HG03108 (cell line): ENCODE results near the gene CYGB.

ENCODE experiments used
- ATAC-seq: cut with Tn5 transposase; IDR thresholded peaks from one replicate; pipeline ENCODE4 v1.9.1; 2021; ENCODE audit warnings: moderate library complexity; ENCODE audit not compliant: unreplicated experiment

Gene CYGB

DNA sequence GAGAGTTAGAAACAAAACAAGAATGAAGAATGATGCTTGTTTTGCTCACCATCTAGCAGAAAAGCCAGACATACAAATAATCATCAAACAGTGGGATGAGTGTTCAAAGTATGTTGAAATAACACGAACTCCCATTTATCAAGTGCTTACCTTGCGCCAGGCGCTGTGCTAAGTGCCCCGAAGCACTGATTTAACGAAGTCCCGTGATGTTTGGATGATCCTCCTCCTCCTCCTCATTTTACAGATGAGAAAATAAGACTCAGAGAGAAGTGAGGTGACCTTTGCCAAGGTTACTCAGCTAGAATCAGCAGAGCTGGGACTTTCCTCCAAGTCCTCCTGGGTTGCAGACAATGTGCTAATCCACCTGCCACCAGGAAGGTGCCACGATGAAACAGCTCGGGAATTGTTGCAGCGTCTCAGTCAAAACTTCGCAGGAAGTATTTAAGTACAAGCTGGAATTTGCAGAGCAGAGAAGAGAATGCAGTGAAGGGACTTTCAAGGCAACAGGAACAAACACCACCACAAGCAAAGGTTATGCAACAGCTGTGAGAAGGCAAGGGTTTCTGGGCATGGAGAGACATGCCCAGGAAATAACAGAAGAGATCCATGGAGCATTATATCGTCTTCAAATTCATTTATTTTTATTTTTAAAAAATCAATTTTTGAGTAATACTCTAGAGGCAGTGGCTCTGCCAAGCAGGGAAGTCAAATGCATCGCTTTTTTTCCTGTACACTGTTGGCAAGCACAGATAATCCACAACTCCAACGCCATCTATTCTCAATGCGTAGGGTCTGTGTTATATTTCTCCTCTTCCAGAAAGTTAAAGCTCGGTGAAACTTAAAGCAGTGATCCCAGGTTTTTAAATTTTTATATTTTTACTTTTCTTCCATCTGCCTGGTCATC lies 13.5 kb upstream of the CYGB start:
- ATAC-seq, result no peak

GRCh38 chr17:76549539-76549938 lies 12.0 kb upstream of the CYGB start:
- ATAC-seq, result no peak

- ATAC-seq, result no peak
These were observed 11.7 kb upstream of the CYGB start for GRCh38 chr17:76549215-76549518.

GRCh38 chr17:76548378-76549214 lies 11.1 kb upstream of the CYGB start:
- no peak for ATAC-seq

GRCh38 chr17:76547642-76548202 lies 10.2 kb upstream of the CYGB start:
- no peak for ATAC-seq

- ATAC-seq, result no peak
These were observed 9.7 kb upstream of the CYGB start for GRCh38 chr17:76547183-76547641.

- no peak for ATAC-seq
These were observed 9.2 kb upstream of the CYGB start for GRCh38 chr17:76546556-76547182.

DNA sequence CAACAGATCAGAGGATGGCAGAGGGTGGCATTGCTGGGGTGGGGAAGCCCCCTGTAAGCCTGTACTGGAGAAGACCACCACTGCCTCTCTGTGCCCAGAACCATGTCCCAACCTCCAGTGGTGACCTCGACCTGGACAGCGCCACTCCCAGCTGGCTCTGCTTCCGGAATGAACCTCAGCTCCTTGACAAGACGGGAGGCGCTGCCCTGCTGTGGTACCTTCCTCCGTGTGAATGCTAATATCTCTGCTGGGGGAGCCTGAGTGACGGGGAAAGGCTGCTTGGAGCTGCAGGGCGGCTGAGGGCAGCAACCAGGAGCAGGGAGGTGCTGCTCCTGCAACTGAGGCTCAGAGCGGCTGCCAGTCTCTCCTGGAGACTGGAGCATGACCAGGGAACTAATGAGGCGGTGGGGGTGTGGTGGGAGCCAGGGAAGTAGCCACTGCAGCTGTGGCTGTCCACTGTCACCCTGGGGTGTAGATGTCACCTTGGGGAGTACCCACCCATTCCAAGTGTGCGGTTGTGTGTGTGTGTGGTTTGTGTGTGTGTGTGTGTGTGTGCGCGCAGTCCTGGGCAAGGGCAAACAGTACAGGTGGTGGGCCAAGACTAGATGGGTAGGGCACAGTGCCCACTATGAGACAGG lies 8.5 kb upstream of the CYGB start:
- no peak for ATAC-seq

DNA sequence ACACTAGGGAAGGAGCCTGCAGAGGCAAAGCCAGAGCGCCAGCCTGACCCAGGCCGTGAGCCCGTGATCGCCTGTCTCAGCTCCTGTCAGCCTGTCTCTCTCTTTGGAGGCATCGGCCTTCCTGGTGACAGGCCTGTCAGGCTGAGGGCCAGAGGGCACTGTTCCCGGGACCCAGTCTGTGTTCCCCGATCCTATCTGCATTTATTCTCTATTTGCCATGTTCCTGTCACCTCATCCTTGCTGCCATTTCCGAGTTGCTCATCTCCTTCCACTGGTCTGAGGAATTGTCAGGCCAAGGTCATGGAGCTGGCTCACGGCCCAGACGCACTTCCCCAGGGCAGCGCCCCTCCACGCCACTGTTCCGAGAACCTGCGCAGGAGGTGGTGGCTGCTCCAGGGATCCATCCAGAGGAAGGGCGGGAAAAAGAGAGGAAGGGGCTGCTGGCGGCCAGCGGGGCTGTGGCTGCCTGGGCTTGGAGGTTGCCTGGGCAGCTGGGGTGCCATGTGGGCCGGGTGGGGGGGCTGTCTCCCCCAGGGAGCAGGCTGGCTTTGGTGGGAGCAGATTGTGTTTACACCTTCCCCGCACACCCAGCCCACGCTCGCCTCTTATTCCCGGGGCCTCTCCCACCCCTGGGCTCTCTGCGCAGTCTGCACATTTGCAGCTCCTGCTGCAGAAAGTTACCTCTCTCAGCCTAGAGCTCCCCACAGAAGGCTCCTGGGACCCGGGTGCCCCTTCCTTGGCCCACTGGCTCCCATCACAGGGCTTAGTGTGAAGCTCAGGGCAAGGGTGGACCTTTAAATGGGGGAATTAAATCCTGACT lies 7.2 kb upstream of the CYGB start:
- ATAC-seq, result no peak

- ATAC-seq, result no peak
These were observed 6.5 kb upstream of the CYGB start for GRCh38 chr17:76543826-76544545.

GRCh38 chr17:76543482-76543825 lies 5.9 kb upstream of the CYGB start:
- no peak for ATAC-seq

DNA sequence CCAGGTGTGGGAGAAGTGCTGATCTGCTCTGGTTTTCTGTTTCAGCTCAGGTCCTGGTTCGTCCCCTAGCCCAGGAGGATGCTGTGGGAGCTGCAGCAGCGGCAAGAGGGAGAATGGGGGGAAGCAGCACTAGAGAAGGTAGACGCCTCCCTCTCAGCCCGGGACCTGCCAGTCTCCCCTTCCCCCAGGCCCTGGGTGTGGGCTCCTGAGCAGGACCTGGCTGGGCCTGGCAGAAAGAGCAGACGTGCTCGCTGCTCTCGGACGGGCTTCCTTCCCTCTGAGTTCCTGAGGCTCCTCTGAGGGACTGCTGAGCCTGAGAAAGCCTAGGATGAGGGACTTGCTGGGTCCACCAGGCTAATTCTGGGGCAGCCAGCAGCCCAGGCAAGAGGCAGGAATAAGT lies 5.5 kb upstream of the CYGB start:
- ATAC-seq, result no peak

- no peak for ATAC-seq
These were observed 5.1 kb upstream of the CYGB start for GRCh38 chr17:76542566-76542971.

GRCh38 chr17:76541739-76542454 lies 4.4 kb upstream of the CYGB start:
- ATAC-seq, result no peak

DNA sequence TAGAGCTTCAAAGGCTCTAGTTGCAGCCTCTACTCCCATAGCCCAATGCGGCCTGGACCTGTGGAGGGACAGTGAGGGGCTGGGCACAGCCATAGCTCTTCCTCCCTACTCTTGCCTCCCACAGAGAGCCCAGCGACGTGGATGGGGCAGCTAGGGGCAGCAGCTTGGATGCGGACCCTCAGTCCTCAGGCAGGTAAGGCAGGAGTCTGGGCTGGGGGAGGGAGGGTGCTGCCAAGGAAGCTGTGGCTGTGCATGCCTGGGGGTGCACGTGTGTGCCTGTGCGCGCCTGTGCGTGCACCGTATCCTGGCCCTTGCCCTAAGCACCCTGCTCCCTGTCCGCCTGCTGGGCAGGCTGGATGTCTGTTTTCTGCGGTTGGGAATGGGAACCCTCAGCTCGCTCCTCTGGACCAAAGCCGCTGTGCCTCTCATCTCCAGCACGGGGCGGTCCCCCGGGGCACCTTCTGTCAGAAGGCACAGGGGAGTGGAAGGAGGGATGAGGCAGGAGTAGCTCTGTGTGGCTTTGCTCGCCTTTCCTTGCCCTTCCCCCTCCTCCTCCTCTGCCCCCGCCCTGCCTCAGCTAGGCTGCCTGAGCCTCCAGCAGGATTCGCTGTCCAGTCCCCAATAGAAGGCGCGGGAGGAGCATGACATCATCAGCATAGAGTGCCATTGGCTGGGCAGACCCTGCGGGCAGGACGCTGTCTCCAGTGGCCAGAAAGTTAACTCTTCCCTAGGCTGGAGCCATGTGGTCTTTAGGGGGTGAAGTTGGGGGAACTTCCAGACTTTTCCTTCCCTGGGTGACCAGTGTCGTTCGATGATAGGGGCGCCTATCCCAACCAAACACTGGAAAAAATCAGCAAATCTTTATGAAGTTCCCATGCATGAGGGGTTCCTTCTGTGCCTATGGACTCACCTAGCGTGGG lies 3.1 kb upstream of the CYGB start:
- ATAC-seq, result no peak

GRCh38 chr17:76539631-76540271 lies 2.2 kb upstream of the CYGB start, which contains the start of gene PRCD:
TSS of gene PRCD (plus strand) at chr17:76540044. CDS start at chr17:76540142, 98 bp downstream.
- no peak for ATAC-seq

DNA sequence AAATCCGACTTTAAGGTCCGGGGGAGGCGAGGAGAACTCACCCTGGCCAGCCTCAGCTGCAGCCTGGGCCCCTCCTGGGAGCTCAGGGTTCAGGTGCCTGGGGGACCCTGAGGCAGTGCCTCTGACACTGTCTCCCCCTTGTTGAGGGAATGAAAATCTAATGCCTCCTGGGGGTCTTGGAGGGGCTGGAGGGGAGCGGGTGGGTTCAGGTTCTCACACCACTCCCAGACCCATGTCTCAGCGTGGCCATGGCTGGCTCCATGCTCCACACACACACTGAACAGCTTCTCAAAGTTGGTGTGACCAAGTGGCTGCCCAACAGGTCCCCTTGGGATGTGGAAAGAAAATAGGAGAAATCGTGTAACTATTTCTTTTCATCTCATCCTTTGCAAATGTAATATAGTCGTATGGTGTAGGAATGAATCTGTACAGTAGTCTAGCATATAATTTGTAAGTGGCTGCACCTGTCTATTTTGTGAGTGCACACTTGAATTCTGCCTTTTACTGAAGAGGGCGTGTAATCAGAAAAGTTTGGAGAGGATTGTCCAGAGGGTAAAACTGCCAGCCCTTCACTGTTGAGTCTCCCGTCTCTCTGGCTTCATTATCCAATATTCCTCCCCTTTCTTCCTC lies 1.5 kb upstream of the CYGB start:
- ATAC-seq, result no peak
